HepG2 (cell line): ENCODE measurements around the gene IFNLR1. TPM values are rescaled to one million over a fixed set of nuclear protein-coding genes. Genes with fewer than 3 reads are reported as not detected.

Experiments
- FOXC1 ChIP-seq: sonication (generic); formaldehyde crosslinking; IDR thresholded peaks from 2 replicates; pipeline ENCODE4 v1.8.0; 2022; ENCODE audit warnings: mild to moderate bottlenecking, missing genetic modification reagents, borderline replicate concordance
- MAFG ChIP-seq: sonication (generic); formaldehyde crosslinking; IDR thresholded peaks from 2 replicates; pipeline ENCODE4 v1.5.1; 2020; ENCODE audit warnings: mild to moderate bottlenecking, missing genetic modification reagents
- NCOA1 ChIP-seq: sonication (generic); formaldehyde crosslinking; IDR thresholded peaks from 2 replicates; pipeline ENCODE4 v1.9.0; 2021; ENCODE audit warnings: missing genetic modification reagents
- PITX1 ChIP-seq: sonication (generic); formaldehyde crosslinking; IDR thresholded peaks from 2 replicates; pipeline ENCODE4 v1.5.1; 2020; ENCODE audit warnings: mild to moderate bottlenecking, missing genetic modification reagents
- ZNF17 ChIP-seq: sonication (generic); formaldehyde crosslinking; IDR thresholded peaks from 2 replicates; pipeline ENCODE4 v1.5.0; 2020; ENCODE audit warnings: mild to moderate bottlenecking, missing genetic modification reagents
- ZNF20 ChIP-seq: sonication (generic); formaldehyde crosslinking; IDR thresholded peaks from 2 replicates; pipeline ENCODE4 v1.4.0; 2020; ENCODE audit warnings: mild to moderate bottlenecking, moderate library complexity, missing genetic modification reagents
- ZNF234 ChIP-seq: sonication (generic); formaldehyde crosslinking; conservative IDR thresholded peaks from 2 replicates; pipeline ENCODE4 v1.5.1; 2020; ENCODE audit warnings: mild to moderate bottlenecking, missing genetic modification reagents
- ZNF510 ChIP-seq: sonication (generic); formaldehyde crosslinking; IDR thresholded peaks from 2 replicates; pipeline ENCODE4 v1.4.0; 2020; ENCODE audit warnings: low read depth, mild to moderate bottlenecking, missing genetic modification reagents
- ZNF552 ChIP-seq: sonication (generic); formaldehyde crosslinking; IDR thresholded peaks from 2 replicates; pipeline ENCODE4 v1.9.0; 2022; ENCODE audit warnings: missing genetic modification reagents, mild to moderate bottlenecking, borderline replicate concordance
- ZNF577 ChIP-seq: sonication (generic); formaldehyde crosslinking; IDR thresholded peaks from 2 replicates; pipeline ENCODE4 v1.4.0; 2020; ENCODE audit warnings: mild to moderate bottlenecking, low read depth, missing genetic modification reagents, borderline replicate concordance
- polyA plus RNA-seq, 8 experiments: library from polyadenylated mRNA; depleted of rRNA in 3 of 8; stranded (reverse) in 7 of 8; unstranded in 1 of 8; fragments of >200 nt; fragmentation: Illumina TruSeq in 4 of 8; extraction: Trizol in 4 of 8; gene quantifications; 2 replicates each; pipeline versions ENCODE4 v1.2.1 to v1.2.3, GENCODE V29; 2011 to 2016; ENCODE audit warnings: low read depth in 4 of 8, missing spikeins in 1 of 8, mixed read lengths in 1 of 8; ENCODE audit not compliant: insufficient read depth in 1 of 8
- total RNA-seq, 5 experiments: library from RNA; depleted of rRNA; stranded (reverse); fragments of >200 nt; fragmentation: Illumina TruSeq; extraction: Trizol; gene quantifications; 2 replicates each; pipeline ENCODE4 v1.2.3, GENCODE V29; 2016; ENCODE audit warnings: low read depth in 1 of 5
- TF ChIP-seq, protein P1 (sequence below): sonication (generic); formaldehyde crosslinking; IDR thresholded peaks from 2 replicates; pipeline ENCODE4 v1.8.0; 2022; ENCODE audit warnings: missing genetic modification reagents, mild to moderate bottlenecking, inconsistent platforms, borderline replicate concordance
- TF ChIP-seq, protein P2 (sequence below): sonication (generic); formaldehyde crosslinking; IDR thresholded peaks from 2 replicates; pipeline ENCODE4 v1.5.0; 2020; ENCODE audit warnings: mild to moderate bottlenecking, missing genetic modification reagents, borderline replicate concordance
- TF ChIP-seq, protein P3 (sequence below): sonication (generic); formaldehyde crosslinking; IDR thresholded peaks from 2 replicates; pipeline ENCODE4 v1.4.0; 2020; ENCODE audit warnings: missing genetic modification reagents
- TF ChIP-seq, protein P4 (sequence below): sonication (generic); formaldehyde crosslinking; IDR thresholded peaks from 2 replicates; pipeline ENCODE4 v1.4.0; 2020; ENCODE audit warnings: missing genetic modification reagents, borderline replicate concordance

Gene IFNLR1
- total and polyA plus RNA-seq, 2 of the 13 experiments (the other 11 are each of a cell fraction or from before 2014, with no cell fraction given): 3.8 to 8.5 TPM

DNA sequence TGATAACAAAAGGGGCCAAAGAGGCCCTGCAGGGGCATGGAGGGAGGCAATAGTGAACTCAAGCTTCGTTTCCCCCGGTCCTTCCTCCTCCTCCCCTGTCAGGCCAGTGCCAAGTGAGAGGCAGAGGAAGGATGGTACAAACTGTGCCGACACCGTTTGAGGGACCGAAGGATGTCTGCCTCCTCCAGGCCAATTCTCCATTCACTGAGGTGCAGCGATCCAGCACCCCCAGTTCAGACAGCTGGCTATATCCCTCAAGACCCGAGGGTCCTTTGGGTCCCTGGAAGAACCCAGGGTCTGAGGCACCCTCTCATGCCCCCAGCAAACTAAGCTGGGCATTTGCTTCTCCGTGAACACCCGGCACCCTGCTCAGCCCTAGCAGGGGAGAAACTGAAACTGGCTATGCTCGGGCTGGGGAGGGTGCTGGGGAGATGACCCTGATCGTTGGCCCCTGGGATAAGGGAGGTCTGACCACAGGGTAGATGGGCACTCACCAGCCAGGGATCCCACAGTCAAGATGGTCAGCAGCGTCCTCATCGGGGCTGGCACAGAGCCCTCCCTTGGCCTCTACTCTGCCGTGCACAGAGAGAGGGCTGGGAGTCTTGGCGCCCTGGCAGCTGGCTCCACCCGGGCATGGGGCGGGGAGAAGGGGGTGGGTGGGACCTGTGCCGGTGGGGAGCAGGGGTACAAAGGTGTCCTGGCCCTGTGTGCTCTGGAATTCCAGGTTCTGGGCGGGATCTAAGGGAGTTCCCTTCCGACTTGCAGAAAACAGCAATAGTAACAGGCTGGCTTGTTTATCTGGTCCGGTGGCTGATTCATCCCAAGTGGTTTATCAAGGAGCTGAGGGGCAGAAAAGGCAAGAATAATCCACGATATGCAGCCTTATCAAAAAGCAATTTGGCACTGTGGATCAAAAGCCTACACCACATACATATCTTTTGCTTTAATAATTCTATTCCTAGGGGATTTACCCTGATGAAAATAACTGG lies 44.2 kb downstream of the IFNLR1 start, which contains the start of gene IL22RA1 (continued):
- TF ChIP-seq FOXC1 (no peak), PITX1 (CRISPR knock-in tag) (peak; percentile 57; the same call in 1 of the 2 replicates), ZNF17 (no peak), MAFG (CRISPR knock-in tag) (no peak), NCOA1 (no peak), ZNF577 (CRISPR knock-in tag) (no peak), ZNF552 (no peak), ZNF510 (no peak), ZNF20 (no peak), ZNF234 (CRISPR knock-in tag) (no peak)
- TF ChIP-seq, protein P1, sequence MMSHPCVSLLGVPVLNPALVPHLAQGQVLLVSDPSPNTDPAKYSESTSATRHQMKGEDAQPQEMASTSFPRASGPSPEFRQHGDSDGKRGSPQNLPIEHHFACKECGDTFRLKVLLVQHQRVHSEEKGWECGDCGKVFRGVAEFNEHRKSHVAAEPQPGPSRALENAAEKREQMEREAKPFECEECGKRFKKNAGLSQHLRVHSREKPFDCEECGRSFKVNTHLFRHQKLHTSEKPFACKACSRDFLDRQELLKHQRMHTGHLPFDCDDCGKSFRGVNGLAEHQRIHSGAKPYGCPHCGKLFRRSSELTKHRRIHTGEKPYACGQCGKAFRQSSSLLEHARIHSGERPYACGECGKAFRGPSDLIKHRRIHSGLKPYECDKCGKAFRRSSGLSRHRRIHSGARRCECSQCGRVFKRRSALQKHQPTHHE (CRISPR knock-in tag): no peak
- TF ChIP-seq, protein P2, sequence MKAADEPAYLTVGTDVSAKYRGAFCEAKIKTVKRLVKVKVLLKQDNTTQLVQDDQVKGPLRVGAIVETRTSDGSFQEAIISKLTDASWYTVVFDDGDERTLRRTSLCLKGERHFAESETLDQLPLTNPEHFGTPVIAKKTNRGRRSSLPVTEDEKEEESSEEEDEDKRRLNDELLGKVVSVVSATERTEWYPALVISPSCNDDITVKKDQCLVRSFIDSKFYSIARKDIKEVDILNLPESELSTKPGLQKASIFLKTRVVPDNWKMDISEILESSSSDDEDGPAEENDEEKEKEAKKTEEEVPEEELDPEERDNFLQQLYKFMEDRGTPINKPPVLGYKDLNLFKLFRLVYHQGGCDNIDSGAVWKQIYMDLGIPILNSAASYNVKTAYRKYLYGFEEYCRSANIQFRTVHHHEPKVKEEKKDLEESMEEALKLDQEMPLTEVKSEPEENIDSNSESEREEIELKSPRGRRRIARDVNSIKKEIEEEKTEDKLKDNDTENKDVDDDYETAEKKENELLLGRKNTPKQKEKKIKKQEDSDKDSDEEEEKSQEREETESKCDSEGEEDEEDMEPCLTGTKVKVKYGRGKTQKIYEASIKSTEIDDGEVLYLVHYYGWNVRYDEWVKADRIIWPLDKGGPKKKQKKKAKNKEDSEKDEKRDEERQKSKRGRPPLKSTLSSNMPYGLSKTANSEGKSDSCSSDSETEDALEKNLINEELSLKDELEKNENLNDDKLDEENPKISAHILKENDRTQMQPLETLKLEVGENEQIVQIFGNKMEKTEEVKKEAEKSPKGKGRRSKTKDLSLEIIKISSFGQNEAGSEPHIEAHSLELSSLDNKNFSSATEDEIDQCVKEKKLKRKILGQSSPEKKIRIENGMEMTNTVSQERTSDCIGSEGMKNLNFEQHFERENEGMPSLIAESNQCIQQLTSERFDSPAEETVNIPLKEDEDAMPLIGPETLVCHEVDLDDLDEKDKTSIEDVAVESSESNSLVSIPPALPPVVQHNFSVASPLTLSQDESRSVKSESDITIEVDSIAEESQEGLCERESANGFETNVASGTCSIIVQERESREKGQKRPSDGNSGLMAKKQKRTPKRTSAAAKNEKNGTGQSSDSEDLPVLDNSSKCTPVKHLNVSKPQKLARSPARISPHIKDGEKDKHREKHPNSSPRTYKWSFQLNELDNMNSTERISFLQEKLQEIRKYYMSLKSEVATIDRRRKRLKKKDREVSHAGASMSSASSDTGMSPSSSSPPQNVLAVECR (CRISPR knock-in tag): peak; percentile 37; the same call in 1 of the 2 replicates
- TF ChIP-seq, protein P3, sequence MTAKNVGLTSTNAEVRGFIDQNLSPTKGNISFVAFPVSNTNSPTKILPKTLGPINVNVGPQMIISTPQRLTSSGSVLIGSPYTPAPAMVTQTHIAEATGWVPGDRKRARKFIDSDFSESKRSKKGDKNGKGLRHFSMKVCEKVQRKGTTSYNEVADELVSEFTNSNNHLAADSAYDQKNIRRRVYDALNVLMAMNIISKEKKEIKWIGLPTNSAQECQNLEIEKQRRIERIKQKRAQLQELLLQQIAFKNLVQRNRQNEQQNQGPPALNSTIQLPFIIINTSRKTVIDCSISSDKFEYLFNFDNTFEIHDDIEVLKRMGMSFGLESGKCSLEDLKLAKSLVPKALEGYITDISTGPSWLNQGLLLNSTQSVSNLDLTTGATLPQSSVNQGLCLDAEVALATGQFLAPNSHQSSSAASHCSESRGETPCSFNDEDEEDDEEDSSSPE (CRISPR knock-in tag): no peak; the same call in 1 of the 2 replicates
- TF ChIP-seq, protein P4, sequence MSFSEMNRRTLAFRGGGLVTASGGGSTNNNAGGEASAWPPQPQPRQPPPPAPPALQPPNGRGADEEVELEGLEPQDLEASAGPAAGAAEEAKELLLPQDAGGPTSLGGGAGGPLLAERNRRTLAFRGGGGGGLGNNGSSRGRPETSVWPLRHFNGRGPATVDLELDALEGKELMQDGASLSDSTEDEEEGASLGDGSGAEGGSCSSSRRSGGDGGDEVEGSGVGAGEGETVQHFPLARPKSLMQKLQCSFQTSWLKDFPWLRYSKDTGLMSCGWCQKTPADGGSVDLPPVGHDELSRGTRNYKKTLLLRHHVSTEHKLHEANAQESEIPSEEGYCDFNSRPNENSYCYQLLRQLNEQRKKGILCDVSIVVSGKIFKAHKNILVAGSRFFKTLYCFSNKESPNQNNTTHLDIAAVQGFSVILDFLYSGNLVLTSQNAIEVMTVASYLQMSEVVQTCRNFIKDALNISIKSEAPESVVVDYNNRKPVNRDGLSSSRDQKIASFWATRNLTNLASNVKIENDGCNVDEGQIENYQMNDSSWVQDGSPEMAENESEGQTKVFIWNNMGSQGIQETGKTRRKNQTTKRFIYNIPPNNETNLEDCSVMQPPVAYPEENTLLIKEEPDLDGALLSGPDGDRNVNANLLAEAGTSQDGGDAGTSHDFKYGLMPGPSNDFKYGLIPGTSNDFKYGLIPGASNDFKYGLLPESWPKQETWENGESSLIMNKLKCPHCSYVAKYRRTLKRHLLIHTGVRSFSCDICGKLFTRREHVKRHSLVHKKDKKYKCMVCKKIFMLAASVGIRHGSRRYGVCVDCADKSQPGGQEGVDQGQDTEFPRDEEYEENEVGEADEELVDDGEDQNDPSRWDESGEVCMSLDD (CRISPR knock-in tag): no peak
